Kidney (tissue), 14 donors: ENCODE measurements around the gene AKAP6. TPM values are rescaled to one million over a fixed set of nuclear protein-coding genes. Genes with fewer than 3 reads are reported as not detected.
A peak's percentile ranks its signal among the peaks of the same experiment; 100 is the strongest.

Experiments
- DNase-seq, 5 donors: peaks; one replicate each; pipeline ENCODE4 v3.0.0-alpha.2; 2013 to 2020
- FAIRE-seq: peaks from 2 replicates; lab custom pipeline; 2012; peaks lifted over from hg19 to GRCh38; lab: Jason Lieb, UNC
- H3K27ac ChIP-seq, 2 donors: one replicate each; pipeline ENCODE4 v1.7.0; 2013; ENCODE audit warnings: low read depth in 2 of 2, low read length in 2 of 2, inconsistent platforms in 1 of 2
- H3K27me3 ChIP-seq: one replicate; pipeline ENCODE4 v1.7.1; 2013; ENCODE audit warnings: low read length, inconsistent platforms; ENCODE audit not compliant: control insufficient read depth, insufficient read depth
- H3K36me3 ChIP-seq, 3 donors: one replicate each; pipeline versions ENCODE4 v1.7.0 to v1.7.1; 2013; ENCODE audit warnings: low read length in 3 of 3, control low read depth in 1 of 3, inconsistent platforms in 1 of 3; ENCODE audit not compliant: insufficient read depth in 3 of 3, control insufficient read depth in 2 of 3
- H3K4me1 ChIP-seq, 3 donors: one replicate each; pipeline versions ENCODE4 v1.7.0 to v1.7.1; 2013; ENCODE audit warnings: low read length in 3 of 3, inconsistent platforms in 1 of 3, low read depth in 1 of 3; ENCODE audit not compliant: control insufficient read depth in 2 of 3, insufficient read depth in 2 of 3
- H3K4me3 ChIP-seq, 3 donors: one replicate each; pipeline versions ENCODE4 v1.7.0 to v1.8.1; 2013; ENCODE audit warnings: low read length in 3 of 3, control low read depth in 1 of 3, inconsistent platforms in 1 of 3
- H3K9ac ChIP-seq, 3 donors: one replicate each; pipeline versions ENCODE4 v1.7.0 to v1.7.1; 2013; ENCODE audit warnings: low read length in 3 of 3, control low read depth in 1 of 3, inconsistent platforms in 1 of 3
- H3K9me3 ChIP-seq, 3 donors: one replicate each; pipeline versions ENCODE4 v1.7.0 to v1.7.1; 2013; ENCODE audit warnings: low read length in 3 of 3, control low read depth in 1 of 3, inconsistent platforms in 1 of 3; ENCODE audit not compliant: control insufficient read depth in 2 of 3, insufficient read depth in 1 of 3
- intact Hi-C: fragments of 100-400 bp; cut with DNase I; formaldehyde crosslinking; loops from one replicate; pipeline ENCODE4 v1.11.1; 2022
- polyA plus RNA-seq: library from polyadenylated mRNA; stranded (reverse); fragments of 350-450 nt; fragmentation: Illumina TruSeq; extraction: RNeasy Lipid Tissue Mini Kit (QIAGEN cat#74804); gene quantifications from one replicate; pipeline ENCODE4 v1.2.3, GENCODE V29; 2014; ENCODE audit warnings: low read depth, low replicate concordance; ENCODE audit not compliant: insufficient read depth
- total RNA-seq: library from RNA; stranded (reverse); fragmentation: NEBNext Ultra II Directional; extraction: Animal tissue kit (Norgen Biotek cat#: 25700); gene quantifications from one replicate; pipeline ENCODE4 v1.2.1, GENCODE V29; 2021
- TF ChIP-seq, protein P1 (sequence below): IDR thresholded peaks from 3 replicates; pipeline ENCODE4 v1.5.1; 2012; ENCODE audit warnings: mild to moderate bottlenecking, moderate library complexity, borderline replicate concordance; ENCODE audit not compliant: insufficient read depth; ENCODE audit errors: extremely low read depth
- donor health status: control.
- donor health status: control.
- donor health status: control.
- donor health status: control.
- donor health status: control.
- donor health status: DM: yes; HTN: yes; CAD: no.
- donor health status: Normal renal cell carcinoma (clear cell type).

Gene AKAP6
- total and polyA plus RNA-seq, 2 donors from 2014 or later, result 0.92 to 10.5 TPM

DNA sequence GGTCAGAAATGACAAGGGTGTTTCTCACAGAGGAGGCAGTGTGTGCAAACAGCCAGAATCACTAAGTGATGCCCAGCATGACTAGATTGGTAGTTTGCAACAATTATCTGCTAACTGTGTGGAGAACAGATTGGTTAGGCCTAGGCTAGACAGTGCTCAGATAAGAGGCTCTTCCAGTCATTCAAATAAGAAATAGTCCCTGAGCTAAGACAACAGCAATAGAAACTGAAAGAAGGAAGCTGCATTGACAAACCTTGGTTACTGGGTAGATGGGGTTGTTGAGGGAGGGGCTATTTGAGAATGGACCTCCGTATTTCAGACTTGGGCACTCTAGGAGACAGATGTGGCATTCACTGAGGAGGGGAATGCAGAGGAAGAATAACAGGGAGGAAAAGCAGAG, 354.6 kb downstream of the AKAP6 start:
- H3K4me3 ChIP-seq, result no peak overlapping the region
- no peak overlapping the region for H3K27ac ChIP-seq
- TF ChIP-seq, protein P1, sequence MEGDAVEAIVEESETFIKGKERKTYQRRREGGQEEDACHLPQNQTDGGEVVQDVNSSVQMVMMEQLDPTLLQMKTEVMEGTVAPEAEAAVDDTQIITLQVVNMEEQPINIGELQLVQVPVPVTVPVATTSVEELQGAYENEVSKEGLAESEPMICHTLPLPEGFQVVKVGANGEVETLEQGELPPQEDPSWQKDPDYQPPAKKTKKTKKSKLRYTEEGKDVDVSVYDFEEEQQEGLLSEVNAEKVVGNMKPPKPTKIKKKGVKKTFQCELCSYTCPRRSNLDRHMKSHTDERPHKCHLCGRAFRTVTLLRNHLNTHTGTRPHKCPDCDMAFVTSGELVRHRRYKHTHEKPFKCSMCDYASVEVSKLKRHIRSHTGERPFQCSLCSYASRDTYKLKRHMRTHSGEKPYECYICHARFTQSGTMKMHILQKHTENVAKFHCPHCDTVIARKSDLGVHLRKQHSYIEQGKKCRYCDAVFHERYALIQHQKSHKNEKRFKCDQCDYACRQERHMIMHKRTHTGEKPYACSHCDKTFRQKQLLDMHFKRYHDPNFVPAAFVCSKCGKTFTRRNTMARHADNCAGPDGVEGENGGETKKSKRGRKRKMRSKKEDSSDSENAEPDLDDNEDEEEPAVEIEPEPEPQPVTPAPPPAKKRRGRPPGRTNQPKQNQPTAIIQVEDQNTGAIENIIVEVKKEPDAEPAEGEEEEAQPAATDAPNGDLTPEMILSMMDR, result no peak
- peaks cover 0 to 2% (median 0%) of the 10 kb centered on the region in 3 donors for H3K4me1 ChIP-seq
- no peaks in the 10 kb centered on the region for H3K27me3 ChIP-seq
- no peak overlapping the region for H3K9ac ChIP-seq
- DNase-seq (no peak), FAIRE-seq (no peak)
- no peaks in the 10 kb centered on the region for H3K9me3 ChIP-seq
- intact Hi-C loops, result no loop called here
- no peaks in the 10 kb centered on the region for H3K36me3 ChIP-seq

DNA sequence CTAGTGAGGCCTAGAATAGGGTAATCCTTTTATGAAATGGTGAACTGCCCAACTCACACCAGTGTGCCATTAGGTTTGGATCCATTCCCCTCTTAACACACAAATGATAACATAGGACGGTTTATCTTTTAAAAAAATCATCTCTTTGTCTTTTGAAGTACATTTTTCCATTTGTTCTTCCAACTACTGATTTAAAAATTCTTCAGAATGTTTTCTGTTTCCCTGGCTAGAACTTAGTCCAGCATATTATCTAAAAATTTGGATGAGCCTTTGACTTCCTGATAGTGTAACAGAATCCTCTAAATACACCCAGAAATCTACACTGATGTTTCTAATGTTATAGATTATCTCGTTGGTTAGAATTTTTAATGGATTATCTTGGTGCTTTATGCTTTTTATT, 359.8 kb downstream of the AKAP6 start:
- intact Hi-C loops, result no loop called here
- H3K27ac ChIP-seq, result no peak overlapping the region

DNA sequence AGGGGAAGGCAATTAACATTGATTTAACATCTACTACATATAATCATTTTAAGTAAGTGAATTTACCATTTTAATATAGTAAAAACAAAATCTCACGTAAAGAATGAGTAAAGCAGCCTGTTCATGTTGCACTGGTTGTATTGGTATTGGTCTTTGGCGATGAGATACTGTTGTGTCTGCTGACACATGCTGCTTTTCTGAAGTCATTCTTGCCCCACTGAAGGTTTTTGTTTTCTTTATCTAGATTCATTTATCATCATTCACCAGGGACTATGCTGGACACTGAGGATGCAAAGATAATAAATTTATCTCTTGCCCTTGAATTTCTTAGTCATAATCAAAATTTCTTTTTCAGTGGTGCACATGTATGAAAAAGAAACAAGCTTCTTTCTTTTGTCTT, 363.3 kb downstream of the AKAP6 start:
- Histone ChIP-seq H3K27me3 (no peaks in the 10 kb centered on the region), H3K9ac (no peak overlapping the region), H3K4me1 (no peaks in the 10 kb centered on the region), H3K27ac (no peak overlapping the region), H3K36me3 (no peaks in the 10 kb centered on the region), H3K4me3 (no peak overlapping the region), H3K9me3 (no peaks in the 10 kb centered on the region)
- DNase-seq, result no peak
- intact Hi-C loops, result no loop called here
- TF ChIP-seq, protein P1, result no peak
- FAIRE-seq, result no peak

More for the DNA sequence above, 359.8 kb downstream of the AKAP6 start:
- FAIRE-seq, result no peak
- H3K9ac ChIP-seq, result no peak overlapping the region
- H3K27me3 ChIP-seq, result no peaks in the 10 kb centered on the region
- no peaks in the 10 kb centered on the region for H3K36me3 ChIP-seq
- no peak for DNase-seq
- no peaks in the 10 kb centered on the region for H3K9me3 ChIP-seq
- no peaks in the 10 kb centered on the region for H3K4me1 ChIP-seq
- TF ChIP-seq, protein P1, result no peak
- H3K4me3 ChIP-seq, result no peak overlapping the region

DNA sequence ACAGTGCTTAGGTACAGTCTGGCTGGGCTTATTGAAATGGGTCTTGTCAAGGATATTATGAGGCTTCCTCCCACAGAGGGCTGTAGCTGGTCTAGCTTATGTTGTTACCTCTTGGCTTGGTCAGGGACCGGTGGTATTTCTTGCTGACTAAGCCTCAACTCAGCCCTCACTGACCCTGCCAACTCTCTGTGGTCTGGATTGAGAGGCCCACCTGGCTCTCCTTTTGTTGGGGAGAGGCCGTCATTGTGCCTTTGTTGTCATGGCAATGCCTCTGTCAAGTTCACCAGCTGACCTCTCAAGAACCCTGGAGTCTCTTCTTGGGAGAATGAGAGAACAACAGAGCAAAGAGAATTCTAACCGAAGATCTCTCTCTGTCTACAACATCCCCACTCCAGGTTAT, 364.0 kb downstream of the AKAP6 start:
- DNase-seq (peak in 2 of 5 donors; percentile 21 to 31), FAIRE-seq (no peak)
- Histone ChIP-seq H3K4me1 (no peaks in the 10 kb centered on the region), H3K27ac (no peak overlapping the region), H3K9ac (no peak overlapping the region), H3K9me3 (no peaks in the 10 kb centered on the region), H3K36me3 (no peaks in the 10 kb centered on the region), H3K27me3 (no peaks in the 10 kb centered on the region), H3K4me3 (no peak overlapping the region)
- TF ChIP-seq, protein P1, result no peak
- intact Hi-C loops, result no loop called here
